ENCODE data around the gene TPCN1.

The TPCN1 gene

GRCh38 chr12:113211160-113211559 is 10.1 kb upstream of the TPCN1 start:
- no peak overlapping the region for H3K4me3 ChIP-seq (ENCODE audit: control insufficient read depth, low read depth, low read length)
- TF ChIP-seq CTCF (IDR thresholded peaks at IDR 0.05; ENCODE audit: control insufficient read depth, insufficient read depth, low read depth, low read length, missing control alignments), result no peak
- no peak for DNase-seq (ENCODE audit: low read depth)

- TF ChIP-seq CTCF (IDR thresholded peaks at IDR 0.05; ENCODE audit: control insufficient read depth, insufficient read depth, low read depth, low read length, missing control alignments), result no peak
- DNase-seq (ENCODE audit: low read depth), result peak; percentile 98
- no peak overlapping the region for H3K4me3 ChIP-seq (ENCODE audit: control insufficient read depth, low read depth, low read length)
These were observed 6.3 kb upstream of the TPCN1 start for GRCh38 chr12:113214895-113215400.

- DNase-seq (ENCODE audit: low read depth), result no peak
- no peak for TF ChIP-seq CTCF (IDR thresholded peaks at IDR 0.05; ENCODE audit: control insufficient read depth, insufficient read depth, low read depth, low read length, missing control alignments)
- no peak overlapping the region for H3K4me3 ChIP-seq (ENCODE audit: control insufficient read depth, low read depth, low read length)
These were observed 5.2 kb upstream of the TPCN1 start for GRCh38 chr12:113216027-113216426.

- TF ChIP-seq CTCF (IDR thresholded peaks at IDR 0.05; ENCODE audit: control insufficient read depth, insufficient read depth, low read depth, low read length, missing control alignments), result no peak
- no peak for DNase-seq (ENCODE audit: low read depth)
These were observed 577 bp upstream of the TPCN1 start for GRCh38 chr12:113220593-113221180.

DNA sequence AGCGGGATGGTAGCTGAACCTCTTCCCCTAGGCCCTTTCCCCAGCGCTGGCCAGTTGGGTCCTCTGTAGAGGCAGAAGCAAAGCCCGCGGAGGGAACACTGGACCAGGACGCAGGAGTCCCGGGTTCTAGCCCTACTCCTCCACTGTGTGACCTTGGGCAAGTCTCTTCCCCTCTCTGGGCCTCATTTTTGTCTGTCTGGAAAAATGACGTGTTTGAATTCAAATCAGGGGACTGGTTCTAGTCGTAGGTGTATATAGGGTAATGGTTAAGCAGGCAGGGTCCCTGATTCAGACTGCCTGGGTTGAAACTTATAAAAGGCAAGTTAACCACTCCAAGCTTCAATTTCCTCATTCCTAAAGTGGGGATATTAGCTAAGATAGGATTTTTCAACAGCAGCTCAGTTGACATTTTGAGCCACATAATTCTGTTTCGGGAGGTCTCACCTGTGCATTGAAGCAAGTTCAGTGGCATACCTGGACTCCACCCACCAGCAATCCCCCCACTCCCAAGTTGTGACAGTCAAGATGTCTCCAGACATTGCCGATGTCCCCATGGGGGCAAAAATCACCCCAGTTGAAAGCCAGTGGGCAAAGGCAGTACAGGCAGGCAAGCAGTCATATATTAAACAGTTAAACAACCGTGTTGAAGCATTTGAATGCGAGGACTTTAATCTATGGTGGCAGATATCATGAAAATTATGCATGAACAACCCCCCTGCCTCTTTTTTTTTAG is 899 bp downstream of the TPCN1 start:
- no peak for DNase-seq (ENCODE audit: low read depth)
- peak overlapping the region; percentile 72 for H3K4me3 ChIP-seq (ENCODE audit: control insufficient read depth, low read depth, low read length)
- no peak for TF ChIP-seq CTCF (IDR thresholded peaks at IDR 0.05; ENCODE audit: control insufficient read depth, insufficient read depth, low read depth, low read length, missing control alignments)

More at GRCh38 chr12:113220593-113221180, 577 bp upstream of the TPCN1 start:
- H3K4me3 ChIP-seq (ENCODE audit: control insufficient read depth, low read depth, low read length), result peak overlapping the region; percentile 79

DNA sequence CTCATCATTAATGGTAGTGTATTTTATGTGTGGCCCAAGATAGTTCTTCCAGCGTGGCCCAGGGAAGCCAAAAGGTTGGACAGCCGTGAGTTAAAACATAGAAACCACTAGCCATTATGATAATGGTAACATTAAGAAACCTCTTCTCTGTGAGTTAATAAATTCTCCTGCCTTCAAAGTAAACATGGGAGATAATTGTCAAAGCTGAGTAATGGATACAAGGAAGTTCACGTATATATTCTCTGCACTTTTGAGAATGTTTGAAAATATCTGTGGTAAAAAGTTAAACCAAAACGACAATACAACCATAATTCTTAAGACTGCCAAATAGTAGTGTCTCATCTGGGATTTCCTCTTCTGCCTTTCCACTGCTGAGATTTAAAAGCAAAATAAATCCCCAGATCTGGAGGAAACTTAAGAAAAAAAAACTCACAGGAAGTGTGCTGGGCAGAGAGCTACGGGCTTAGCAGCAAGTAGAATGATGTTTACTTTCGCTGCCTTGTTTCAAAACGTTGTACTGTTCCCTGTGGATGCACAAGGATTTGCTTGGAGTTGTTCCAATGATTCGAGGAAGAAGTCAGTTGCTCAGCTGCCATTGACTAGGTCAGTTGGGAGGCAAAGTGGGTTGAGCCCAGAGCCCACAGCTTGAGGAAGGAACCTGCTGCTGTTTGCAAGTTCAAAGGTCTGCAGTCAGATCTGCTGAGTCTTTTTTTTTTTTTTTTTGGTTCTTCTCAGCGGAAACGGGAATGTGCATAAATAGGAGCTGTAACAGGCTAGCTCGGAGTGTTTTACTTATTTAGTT is 1.7 kb downstream of the TPCN1 start:
- no peak for TF ChIP-seq CTCF (IDR thresholded peaks at IDR 0.05; ENCODE audit: control insufficient read depth, insufficient read depth, low read depth, low read length, missing control alignments)
- H3K4me3 ChIP-seq (ENCODE audit: control insufficient read depth, low read depth, low read length), result peak overlapping the region; percentile 72
- DNase-seq (ENCODE audit: low read depth), result peak; percentile 64
